ENCODE measurements around the gene CBFA2T2. TPM values are rescaled to one million over a fixed set of nuclear protein-coding genes. Genes with fewer than 3 reads are reported as not detected.

The CBFA2T2 gene
- total RNA-seq, 4 donors from 2014 or later = 16.7 to 22.5 (median 19.1) TPM

GRCh38 chr20:33622705-33623365 is 132.9 kb downstream of the CBFA2T2 start:
- peaks cover 0 to 60% (median 16%) of the 10 kb centered on the region in 3 donors for H3K36me3 ChIP-seq
- no peaks in the 10 kb centered on the region for H3K9me3 ChIP-seq
- DNase-seq (ENCODE audit: low spot score in 2 of 2) = no peak
- 94 to 97% methylated on average over 10 of the region's 10 CpGs for WGBS, 2 donors
- H3K4me1 ChIP-seq = no peaks in the 10 kb centered on the region
- H3K27me3 ChIP-seq = no peaks in the 10 kb centered on the region
- no peak overlapping the region for H3K4me3 ChIP-seq
- TF ChIP-seq POLR2A (IDR thresholded peaks at IDR 0.05) (no peak), CTCF (IDR thresholded peaks at IDR 0.05) (no peak), EP300 (IDR thresholded peaks at IDR 0.05) (no peak)
- no peak overlapping the region for H3K27ac ChIP-seq

DNA sequence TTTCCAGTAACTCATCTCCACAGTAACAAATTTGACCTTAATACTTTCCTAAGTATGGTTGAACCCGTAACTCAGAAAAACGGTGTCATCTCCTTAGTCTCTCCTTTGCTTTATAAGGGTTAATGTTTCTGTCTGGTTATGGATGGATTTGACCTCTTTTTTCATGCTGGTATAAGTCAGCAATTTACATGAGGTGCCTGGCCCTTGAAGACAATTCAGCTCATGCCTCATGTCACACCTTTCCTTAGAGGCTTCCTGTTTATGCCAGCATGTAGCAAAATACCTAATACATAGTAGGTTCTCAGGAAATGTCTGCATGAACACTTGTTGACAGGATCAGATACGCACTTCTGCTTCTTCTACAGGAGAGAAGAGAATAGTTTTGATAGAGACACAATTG is 134.5 kb downstream of the CBFA2T2 start:
- peaks cover 0 to 74% (median 16%) of the 10 kb centered on the region in 3 donors for H3K36me3 ChIP-seq

GRCh38 chr20:33626190-33626589 is 136.3 kb downstream of the CBFA2T2 start:
- Histone ChIP-seq H3K4me1 (no peaks in the 10 kb centered on the region), H3K27me3 (no peaks in the 10 kb centered on the region), H3K9me3 (no peaks in the 10 kb centered on the region), H3K36me3 (peaks cover 0 to 78% (median 16%) of the 10 kb centered on the region in 3 donors), H3K4me3 (no peak overlapping the region), H3K27ac (no peak overlapping the region)
- no peak for TF ChIP-seq EP300 (IDR thresholded peaks at IDR 0.05)
- TF ChIP-seq POLR2A (IDR thresholded peaks at IDR 0.05) = no peak
- TF ChIP-seq CTCF (IDR thresholded peaks at IDR 0.05) = no peak
- WGBS, 2 donors = 93 to 98% methylated on average over 4 of the region's 4 CpGs
- DNase-seq (ENCODE audit: low spot score in 2 of 2) = no peak

More for the DNA sequence above, 134.5 kb downstream of the CBFA2T2 start:
- Histone ChIP-seq H3K4me1 (no peaks in the 10 kb centered on the region), H3K9me3 (no peaks in the 10 kb centered on the region), H3K27ac (no peak overlapping the region), H3K4me3 (no peak overlapping the region), H3K27me3 (no peaks in the 10 kb centered on the region)
- no peak for DNase-seq (ENCODE audit: low spot score in 2 of 2)
- no peak for TF ChIP-seq EP300 (IDR thresholded peaks at IDR 0.05)
- TF ChIP-seq POLR2A (IDR thresholded peaks at IDR 0.05) = no peak
- no peak for TF ChIP-seq CTCF (IDR thresholded peaks at IDR 0.05)
- WGBS, 2 donors = 68 to 79% methylated on average over 3 of the region's 3 CpGs

GRCh38 chr20:33627577-33628216 is 137.8 kb downstream of the CBFA2T2 start:
- Histone ChIP-seq H3K27ac (no peak overlapping the region), H3K4me3 (no peak overlapping the region), H3K4me1 (no peaks in the 10 kb centered on the region)

More at GRCh38 chr20:33627577-33628216, 137.8 kb downstream of the CBFA2T2 start:
- H3K9me3 ChIP-seq = no peaks in the 10 kb centered on the region
- peaks cover 0 to 93% (median 16%) of the 10 kb centered on the region in 3 donors for H3K36me3 ChIP-seq
- DNase-seq (ENCODE audit: low spot score in 2 of 2) = no peak
- 96 to 98% methylated on average over 4 of the region's 4 CpGs for WGBS, 2 donors
- H3K27me3 ChIP-seq = no peaks in the 10 kb centered on the region
- TF ChIP-seq EP300 (IDR thresholded peaks at IDR 0.05) (no peak), CTCF (IDR thresholded peaks at IDR 0.05) (no peak), POLR2A (IDR thresholded peaks at IDR 0.05) (no peak)

Measured in tibial nerve (tissue), 4 donors.